WI38 (cell line): Measurements from ENCODE around the gene ERP27.

Source experiments
- H3K4me3 ChIP-seq: 2 replicates; pipeline ENCODE4 v1.5.1; 2011; ENCODE audit warnings: low read depth, mild to moderate bottlenecking, control low read depth, low read length
- CTCF ChIP-seq: IDR thresholded peaks from 2 replicates; pipeline ENCODE4 v1.5.1; 2012; ENCODE audit warnings: low read depth, mild to moderate bottlenecking, control low read depth, low read length

The ERP27 gene

GRCh38 chr12:14884458-14884878 is 53.9 kb downstream of the ERP27 start:
- no peak for TF ChIP-seq CTCF
- no peak overlapping the region; the same call in 1 of the 2 replicates for H3K4me3 ChIP-seq

DNA sequence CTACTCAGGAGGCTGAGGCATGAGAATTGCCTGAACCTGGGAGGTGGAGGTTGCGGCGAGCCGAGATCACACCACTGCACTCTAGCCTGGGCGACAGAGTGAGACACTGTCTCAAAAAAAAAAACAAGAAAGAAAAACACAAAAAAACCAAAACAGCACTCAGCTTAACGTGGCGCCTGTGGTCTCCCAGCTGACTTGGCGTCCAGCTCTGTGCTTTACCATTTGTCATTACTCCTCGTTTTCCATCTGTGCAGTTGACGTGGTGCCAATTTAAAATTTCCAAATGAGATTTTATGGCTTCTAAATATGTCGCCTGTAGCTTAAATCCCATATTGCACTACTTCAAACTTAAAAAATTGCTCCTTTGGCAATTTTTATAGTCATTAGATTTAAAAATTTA is 54.7 kb downstream of the ERP27 start:
- TF ChIP-seq CTCF: no peak
- no peak overlapping the region for H3K4me3 ChIP-seq

DNA sequence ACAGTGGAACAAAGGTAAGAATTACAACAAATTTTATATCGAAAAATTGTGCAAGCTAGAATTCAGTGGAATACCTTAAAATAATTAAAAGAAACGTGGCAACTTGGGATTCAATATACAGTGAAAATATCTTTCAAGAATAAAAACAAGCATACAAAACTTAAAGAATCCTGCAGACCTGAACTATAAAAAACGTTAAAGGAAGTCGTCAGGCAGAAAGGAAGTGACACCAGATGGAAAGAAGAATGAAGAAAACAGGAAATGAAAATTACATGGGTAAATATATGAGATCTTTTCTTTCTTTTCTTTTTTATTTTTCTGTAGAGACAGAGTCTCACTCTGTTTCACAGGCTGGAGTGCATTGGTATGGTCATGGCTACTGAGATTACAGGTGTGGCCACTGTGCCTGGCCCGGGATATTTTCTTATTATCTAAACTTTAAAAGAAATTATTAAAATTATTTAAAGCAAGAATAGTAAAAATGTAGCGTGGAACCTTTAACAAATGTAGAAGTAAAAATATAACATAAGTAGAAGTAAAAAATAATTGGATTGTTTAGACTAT is 57.4 kb downstream of the ERP27 start:
- no peak overlapping the region for H3K4me3 ChIP-seq
- no peak for TF ChIP-seq CTCF

- no peak overlapping the region for H3K4me3 ChIP-seq
- no peak for TF ChIP-seq CTCF
Observed at GRCh38 chr12:14879222-14879933, 59.0 kb downstream of the ERP27 start.

DNA sequence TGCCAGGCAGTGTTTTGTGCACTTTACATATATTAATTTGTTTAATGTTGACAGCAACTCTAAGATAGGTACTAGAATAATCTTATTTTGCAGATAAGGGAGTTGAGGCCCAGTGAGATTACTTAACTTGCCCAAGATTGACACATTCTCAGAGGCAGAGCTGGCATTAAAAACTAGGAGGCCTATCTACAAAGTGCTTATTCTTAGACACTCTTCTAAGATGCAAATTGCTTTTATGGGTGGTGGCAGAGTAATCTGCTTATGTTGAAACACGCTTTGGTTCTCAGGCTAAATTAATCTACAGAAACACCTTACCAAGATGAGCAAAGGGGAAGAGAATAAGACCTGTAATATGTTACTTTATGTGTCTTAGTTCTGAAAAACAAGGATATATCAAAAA is 59.8 kb downstream of the ERP27 start:
- TF ChIP-seq CTCF: no peak
- H3K4me3 ChIP-seq: no peak overlapping the region

DNA sequence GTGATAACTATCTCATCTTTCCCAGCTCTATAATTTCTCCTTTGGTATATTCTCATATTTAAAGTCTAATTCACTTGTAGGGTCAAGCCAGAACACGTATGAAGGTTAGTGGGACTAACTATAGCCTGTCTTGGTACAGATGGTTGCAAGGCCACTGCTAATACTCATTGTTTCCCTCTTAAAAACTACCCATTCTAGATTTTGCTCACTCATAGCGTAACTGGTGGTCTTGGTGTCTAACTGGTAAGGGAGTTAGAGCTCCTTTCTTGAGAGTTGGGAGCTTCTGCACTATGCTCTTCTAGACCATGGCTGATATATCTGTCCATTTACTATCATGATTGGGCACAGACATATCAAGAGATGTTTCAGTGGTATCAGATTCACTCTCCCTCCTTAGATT is 61.5 kb downstream of the ERP27 start:
- no peak for TF ChIP-seq CTCF
- no peak overlapping the region for H3K4me3 ChIP-seq

GRCh38 chr12:14874882-14875281 is 63.5 kb downstream of the ERP27 start:
- H3K4me3 ChIP-seq: no peak overlapping the region
- TF ChIP-seq CTCF: no peak
